Activated CD4-positive, alpha-beta T cell treated with anti-CD3 and anti-CD28 coated beads, Interleukin-10, Interleukin-2, amounts not matched to agents 100 ng/mL and 50 ng/mL, durations not matched to agents 16 hours and 8 hours (primary cell): ENCODE data around the gene PLD1.
"Not testable (repeated sequence)": the region's sequence is repeated elsewhere in the genome, so short reads cannot be mapped to it uniquely, and the experiment has no call there.

Experiments used
- DNase-seq: peaks from one replicate; pipeline ENCODE4 v3.0.0-alpha.2; 2020

The PLD1 gene, protein sequence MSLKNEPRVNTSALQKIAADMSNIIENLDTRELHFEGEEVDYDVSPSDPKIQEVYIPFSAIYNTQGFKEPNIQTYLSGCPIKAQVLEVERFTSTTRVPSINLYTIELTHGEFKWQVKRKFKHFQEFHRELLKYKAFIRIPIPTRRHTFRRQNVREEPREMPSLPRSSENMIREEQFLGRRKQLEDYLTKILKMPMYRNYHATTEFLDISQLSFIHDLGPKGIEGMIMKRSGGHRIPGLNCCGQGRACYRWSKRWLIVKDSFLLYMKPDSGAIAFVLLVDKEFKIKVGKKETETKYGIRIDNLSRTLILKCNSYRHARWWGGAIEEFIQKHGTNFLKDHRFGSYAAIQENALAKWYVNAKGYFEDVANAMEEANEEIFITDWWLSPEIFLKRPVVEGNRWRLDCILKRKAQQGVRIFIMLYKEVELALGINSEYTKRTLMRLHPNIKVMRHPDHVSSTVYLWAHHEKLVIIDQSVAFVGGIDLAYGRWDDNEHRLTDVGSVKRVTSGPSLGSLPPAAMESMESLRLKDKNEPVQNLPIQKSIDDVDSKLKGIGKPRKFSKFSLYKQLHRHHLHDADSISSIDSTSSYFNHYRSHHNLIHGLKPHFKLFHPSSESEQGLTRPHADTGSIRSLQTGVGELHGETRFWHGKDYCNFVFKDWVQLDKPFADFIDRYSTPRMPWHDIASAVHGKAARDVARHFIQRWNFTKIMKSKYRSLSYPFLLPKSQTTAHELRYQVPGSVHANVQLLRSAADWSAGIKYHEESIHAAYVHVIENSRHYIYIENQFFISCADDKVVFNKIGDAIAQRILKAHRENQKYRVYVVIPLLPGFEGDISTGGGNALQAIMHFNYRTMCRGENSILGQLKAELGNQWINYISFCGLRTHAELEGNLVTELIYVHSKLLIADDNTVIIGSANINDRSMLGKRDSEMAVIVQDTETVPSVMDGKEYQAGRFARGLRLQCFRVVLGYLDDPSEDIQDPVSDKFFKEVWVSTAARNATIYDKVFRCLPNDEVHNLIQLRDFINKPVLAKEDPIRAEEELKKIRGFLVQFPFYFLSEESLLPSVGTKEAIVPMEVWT

DNA sequence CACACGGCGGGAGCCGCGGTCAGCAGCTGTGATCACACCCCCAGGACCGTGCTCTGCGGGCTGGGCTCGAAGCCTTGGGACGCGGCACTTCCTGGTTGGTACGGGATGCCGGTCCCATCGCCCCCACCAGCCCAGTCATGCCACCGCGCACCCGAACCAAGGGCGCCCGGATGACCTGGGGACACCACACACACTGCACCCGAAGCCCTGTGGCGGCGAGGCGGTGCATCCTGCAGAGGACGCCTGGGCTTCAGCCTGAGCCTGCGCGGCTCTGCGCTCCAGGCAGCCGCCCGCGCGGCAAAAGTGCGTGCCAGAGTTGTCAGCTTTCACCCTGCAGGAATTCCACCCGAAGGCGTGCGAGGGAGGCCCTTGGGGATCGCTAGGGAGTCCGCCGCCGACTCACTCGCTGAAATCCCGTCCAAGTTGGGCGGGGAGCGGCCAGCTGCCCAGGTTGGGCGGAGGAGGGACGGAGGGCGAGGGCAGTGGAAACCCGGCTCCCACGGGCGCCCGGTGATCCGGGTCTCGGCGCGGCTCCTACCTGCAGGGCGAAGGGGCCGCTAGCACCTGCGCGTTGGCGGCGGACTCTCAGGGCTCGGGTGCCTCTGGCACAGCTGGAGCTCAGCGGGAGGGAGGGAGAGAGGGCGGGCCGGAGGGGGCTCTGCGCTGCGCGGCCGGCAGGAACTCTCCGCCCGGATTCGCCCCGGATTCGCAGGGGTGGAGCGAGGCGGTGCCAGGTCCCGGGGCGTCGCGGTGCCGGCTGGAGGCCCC lies at the start of gene PLD1:
Gene PLD1, minus strand, starts transcription at position 623 of the 768 bp plus-strand sequence. CDS start 72,432 bp downstream, outside the sequence.
- DNase-seq, result peak; percentile 68

DNA sequence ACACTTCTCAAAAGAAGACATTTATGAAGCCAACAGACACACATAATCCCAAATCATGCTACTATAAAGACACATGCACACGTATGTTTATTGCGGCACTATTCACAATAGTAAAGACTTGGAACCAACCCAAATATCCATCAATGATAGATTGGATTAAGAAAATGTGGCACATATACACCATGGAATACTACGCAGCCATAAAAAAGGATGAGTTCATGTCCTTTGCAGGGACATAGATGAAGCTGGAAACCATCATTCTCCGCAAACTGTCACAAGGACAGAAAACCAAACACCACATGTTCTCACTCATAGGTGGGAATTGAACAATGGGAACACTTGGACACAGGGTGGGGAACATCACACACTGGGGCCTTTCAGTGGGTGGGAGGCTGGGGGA lies 48.5 kb upstream of the PLD1 start:
- not testable (repeated sequence) for DNase-seq

DNA sequence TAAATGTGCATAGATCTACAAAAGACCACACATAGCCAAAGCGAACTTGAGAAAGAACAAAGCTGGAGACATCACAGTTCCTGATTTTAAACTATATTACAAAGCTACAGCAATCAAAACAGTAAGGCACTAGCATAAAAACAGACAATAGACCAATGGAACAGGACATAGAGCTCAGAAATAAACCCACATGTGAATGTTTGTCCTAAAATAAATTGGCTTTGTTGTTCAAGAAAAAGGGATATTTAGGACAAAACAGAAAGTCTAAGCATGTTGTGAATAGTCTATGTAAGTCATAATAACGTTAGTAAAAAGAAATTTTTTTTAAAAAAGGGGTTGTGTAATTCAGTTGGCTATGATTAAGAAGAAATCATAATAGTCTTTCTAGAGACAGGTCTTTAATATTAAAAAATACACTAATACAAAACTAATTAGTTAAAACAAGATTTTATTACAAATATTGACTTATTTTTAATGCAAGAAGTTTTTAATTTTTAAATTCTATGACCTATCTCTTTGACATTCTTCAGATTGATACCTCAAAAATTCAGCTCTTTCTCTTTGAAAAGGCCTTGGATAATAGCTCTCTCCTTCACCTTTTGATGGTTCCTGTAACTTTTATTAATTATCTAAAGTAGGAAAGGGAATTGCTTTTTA lies 44.5 kb upstream of the PLD1 start:
- no peak for DNase-seq

DNA sequence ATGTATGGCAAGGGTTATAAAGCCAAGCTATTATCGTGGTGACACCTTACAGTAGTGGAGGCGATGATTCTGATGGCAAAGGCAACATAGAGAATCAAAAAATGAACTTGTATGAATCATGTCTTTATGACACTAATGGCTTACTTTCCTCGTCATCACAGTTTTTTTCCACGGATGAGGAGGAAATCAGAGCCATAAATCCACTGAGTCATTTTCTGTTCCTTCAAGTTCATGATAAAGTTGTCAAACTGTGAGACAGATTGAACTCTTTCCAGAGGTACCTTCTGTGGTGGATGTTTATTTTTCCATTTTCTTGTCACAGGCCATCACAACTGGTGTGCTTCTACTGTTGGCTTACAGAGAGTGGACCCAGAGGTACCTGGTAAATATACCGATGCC lies 41.4 kb upstream of the PLD1 start:
- no peak for DNase-seq

DNA sequence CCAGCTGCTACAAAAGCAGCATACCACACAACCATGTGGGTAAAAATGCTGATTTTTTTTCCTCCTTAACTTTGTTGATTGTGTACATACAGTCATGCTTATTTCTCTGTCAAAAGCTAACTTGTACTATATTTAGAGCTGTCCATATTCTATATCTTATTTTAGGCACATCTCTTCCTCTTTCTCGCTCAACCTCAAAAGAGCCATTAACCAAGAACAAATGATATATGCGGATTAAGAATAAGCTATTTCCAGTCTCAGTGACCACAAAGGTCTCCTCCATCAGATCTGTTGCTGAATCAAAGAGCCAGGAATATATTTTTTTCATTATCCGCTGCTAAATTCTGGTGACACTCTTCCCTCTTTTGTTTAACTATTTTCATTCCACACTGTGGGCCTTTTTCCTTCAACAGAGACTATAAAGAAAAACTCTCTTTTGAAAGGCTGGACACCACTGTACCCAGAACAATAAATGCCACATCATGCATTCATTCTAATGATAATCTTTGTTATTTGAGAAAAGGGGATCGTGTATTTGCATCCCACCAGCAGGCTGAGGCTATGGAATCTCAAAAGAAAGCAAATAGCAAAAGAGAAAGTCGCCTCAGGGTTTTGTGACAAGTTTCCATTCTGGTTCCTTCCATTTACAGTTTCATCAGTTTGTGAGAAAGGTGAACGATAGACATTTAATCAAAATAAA lies 40.8 kb upstream of the PLD1 start:
- no peak for DNase-seq

DNA sequence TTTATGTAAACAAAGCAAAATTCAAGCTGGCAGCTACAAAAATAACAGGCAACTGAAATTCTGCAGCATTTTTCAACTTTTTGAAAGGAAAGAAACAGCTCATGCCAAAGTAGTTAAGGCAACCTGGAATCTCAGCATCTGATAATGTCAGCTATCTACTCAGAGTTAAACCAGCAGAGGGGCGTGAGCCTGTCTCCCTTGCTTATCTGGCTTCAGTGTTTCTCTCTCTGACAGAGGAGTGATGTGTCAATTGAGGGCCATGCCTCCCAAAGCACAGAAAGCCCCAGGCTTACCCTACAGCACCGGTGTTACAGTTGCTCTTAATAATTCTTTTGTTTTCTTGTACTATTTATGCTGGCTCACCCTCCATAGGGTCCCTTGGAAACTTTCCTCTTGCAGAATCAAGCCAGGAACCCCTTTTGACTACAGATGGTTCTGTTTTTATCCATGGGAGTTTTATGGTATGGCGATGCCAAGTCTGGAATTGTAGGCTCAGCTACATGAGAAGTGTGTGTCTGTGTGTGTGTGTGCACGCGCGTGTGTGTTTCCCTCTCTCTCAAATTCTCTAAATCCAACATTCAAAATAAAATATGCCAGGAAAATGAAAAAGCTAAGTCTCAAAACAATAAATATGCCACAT lies 40.2 kb upstream of the PLD1 start:
- DNase-seq, result no peak

DNA sequence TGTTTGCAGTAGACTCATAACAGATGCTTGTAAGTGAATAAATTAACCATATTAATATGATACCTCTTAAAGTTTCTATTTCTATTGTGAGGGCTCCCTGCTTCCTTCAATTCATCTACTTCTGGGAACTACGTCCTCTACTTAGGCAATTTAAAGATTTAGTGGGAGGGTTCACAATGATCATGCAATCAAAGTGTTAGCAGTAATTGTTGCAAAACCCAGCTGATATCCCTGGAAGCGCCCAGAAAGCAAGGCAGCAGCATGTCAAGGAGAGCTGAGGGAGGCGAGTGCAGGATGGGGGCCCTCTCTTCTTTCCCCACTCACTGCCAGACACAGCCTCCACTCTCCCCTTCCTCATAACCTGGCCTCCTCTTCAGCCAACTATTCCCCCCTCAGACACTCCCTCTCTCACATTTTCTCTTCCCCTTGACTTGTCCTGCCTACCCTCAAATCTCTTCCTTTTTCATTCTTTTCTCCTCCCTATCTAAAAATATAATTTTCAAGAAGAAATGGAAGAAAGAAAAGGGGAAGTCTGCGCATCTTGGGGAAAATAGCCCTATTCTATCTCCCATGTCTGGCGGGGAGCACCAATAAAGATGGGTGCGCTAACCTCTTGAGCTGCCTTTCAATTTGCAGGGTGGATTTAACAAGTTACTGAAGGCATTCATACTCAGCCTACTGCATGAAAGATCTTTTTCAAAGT lies 39.5 kb upstream of the PLD1 start:
- no peak for DNase-seq

DNA sequence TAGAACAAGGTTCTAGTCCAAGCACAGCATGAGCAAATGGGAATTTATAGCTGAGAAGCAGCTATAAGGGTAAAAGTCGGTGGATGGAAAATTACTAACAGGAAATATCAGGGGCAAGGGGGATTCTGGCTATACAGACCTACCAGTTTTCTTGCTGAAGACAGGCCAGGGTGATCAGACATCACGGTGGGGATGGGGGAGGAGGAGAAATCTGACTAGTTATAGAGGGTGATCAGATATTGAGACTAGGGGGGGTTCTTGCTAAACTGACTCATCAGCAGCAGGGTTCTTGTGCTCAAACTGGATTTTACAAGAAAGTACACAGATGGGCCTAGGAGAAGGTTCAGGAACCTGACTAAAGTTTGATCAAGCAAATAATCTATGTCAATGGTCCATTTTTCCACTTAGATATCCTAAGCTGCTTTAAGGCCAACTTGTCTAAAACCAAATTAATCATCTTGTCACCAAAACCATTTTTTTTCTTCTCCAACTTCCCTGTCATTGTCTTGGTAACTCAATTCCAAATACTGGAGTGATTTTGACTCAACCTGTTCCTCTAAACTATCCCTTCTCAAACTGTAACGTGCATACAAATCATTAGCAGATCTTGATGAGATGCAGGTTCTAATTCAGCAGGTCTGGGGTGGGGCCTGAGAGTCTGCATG lies 37.4 kb upstream of the PLD1 start:
- no peak for DNase-seq

DNA sequence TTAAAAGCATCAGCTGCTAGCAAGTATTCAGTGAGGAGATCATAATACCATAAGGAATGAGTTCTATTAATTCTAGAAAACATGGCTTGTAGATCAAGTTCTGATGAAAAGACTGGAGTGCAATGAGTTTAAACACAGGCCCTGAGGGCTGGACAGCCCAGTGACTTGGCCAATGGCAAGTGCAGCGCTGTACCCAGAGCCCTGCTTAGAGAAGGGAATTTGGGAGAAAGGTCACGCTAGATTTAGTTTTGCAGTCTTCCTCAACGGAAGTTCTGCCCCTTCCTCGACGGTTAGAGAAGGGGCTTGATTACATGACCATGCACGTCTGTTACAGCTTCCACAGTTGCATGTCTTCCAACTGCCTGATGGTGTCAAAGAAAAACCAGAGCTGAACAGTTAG lies 36.9 kb upstream of the PLD1 start:
- DNase-seq, result no peak

DNA sequence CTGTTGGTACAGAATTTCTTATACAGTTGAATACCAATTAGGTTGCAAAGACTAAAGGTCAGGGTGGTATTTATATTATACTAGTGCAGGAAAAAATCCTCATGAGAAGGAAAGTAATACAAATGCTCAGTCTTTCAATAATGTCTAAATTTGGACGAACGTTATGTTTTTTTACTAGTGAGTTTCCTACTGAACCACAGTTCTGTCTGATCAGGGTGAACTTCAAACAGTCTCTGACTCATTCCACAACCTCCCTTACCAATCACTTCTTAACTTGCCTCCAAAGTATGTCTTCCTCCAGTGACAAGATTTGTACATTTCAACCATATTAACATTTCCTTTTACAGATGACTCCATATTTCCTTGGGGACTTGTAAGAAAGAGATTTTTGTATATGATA lies 36.3 kb upstream of the PLD1 start:
- DNase-seq, result peak; percentile 87

DNA sequence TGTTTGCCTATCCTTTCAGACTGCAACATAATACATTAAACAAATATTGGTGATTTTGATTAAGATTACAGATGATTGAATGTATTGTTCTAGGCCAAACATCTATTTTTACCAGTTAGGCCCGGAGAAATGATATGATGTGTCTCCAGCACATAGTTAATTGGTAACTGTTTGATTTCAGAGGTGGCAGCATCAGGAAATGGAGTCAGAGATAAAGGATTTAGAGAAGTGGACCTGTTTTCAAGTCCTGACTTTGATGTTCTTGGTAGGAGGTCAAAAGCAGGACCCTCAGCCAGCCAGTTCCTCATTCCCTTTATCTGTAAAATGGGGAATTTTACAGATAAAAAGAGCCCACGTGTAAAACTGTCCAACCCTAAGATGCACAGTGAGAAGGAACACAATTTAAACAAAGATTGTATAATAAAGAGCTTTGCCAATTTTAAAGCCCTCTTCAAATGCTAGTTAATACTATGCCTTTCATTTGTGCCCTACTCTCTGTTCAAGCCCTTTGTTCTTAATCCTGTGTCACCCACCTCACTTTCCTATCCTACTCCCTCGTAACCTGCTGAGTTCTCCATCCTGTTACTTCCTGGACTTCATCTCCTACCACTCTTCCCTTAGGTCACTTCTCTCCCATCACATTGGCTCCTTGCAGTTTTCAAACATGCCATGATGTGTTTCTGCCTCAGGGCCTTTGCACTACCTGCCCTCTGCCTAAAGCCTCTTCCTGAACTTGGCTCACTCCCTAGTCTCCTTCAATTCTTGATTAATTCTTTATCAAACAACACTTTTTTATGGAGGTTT lies 35.4 kb upstream of the PLD1 start:
- DNase-seq, result no peak

DNA sequence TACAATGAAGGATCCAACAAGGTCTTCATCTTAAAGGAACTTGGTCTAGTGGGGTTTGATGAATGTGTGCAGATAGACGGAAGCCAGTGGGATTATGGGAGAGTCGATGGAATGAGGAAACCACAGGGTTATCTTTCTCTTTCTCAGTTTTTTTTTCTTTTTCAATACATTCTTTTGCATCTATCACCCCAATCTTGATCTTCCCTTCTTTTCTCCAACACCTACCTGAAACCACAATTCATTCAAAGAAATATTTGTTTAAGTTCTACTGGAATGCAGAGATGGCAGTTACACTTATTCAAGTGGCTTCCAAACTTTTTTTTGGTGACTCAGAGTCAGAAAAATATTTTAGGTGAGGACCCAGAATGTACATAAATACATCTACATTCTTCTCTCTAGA lies 34.6 kb upstream of the PLD1 start:
- no peak for DNase-seq

DNA sequence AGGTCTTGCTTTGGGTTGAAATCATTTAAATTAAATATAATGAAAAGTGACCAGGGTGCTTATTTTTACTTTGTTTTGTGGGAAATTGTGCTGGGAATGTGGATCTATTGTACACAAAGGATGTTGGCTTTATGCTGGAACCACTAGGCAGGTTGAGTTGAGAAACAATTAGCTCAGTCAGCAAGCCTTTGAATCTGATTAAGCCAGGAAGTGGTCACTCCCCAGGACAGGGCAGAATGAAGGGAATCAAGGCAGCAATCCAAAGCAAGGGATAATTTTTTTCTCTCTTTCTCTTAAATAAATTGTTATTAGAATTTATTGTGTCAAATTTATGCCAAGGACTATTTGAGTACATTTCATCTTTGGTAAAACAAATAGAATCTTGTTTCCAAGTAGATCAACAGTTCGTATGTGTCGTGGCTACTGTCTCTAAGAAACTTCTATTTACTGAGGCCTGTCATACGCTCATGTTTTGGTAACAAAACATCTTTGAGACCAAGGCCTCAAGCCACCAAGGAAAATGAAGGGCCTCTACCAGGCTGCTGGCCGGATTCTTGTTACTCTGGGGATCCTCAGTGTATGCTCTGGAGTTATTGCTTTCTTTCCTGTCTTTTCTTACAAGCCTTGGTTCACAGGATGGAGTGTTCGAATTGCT lies 32.7 kb upstream of the PLD1 start, which contains the start of gene TMEM212:
Gene TMEM212, plus strand, starts transcription at position 486 of the 655 bp plus-strand sequence. Its CDS starts 35 bp downstream, at position 521.
- DNase-seq, result no peak

DNA sequence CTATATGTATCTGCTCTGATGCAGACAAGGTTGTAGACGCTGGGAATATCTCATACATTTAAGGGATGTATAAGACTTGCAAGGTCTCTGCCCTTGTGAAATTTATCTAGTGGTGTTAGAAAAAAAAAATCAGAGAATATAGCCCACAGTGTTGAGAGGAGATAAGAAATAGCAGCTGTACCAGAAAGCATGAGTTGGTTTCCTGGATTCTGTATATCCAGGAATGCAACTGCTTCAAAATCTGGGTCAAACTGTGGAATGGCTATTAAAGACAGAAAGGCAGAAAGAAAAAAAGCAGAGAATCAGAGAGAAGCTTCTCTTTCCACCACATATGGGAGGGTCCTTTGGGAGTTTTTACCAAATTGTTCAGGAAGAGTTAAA lies 31.3 kb upstream of the PLD1 start:
- no peak for DNase-seq

DNA sequence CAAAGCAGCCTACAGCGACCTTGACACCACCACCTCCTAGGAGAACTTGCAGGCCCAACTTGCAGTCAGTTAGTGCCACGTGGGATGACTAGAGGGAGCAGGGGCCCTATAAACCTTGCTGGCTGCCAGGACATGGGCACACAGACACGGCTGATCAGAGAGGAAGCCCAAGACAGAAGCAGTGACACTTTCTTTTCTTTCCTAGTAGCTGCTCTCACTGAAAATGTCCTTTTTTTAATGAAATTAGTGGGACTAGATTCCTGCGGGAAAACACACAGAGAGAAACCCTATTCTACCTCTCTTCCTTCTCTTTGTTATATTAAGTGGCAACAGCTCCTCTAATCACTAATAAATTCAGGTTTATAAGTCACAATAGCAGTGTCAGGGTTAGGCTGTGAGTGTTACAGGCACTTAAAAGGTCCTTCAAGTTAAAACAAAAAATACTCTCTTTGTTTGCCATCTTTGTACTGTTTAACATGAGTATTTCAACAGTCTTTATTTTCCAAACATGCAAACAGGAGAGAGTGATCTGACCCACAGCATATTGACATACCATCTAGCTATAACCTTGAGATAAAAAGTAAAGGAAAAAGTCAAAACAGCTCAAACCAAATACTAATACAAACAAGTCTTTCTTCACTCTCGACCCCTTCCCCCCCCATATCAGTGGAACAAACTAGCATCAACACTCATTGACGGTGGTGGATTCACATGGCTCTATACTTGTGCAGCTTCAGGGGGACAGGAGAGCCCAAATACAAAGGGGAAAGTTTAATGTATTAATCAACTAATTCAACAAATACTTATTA lies 30.7 kb upstream of the PLD1 start:
- DNase-seq, result no peak

DNA sequence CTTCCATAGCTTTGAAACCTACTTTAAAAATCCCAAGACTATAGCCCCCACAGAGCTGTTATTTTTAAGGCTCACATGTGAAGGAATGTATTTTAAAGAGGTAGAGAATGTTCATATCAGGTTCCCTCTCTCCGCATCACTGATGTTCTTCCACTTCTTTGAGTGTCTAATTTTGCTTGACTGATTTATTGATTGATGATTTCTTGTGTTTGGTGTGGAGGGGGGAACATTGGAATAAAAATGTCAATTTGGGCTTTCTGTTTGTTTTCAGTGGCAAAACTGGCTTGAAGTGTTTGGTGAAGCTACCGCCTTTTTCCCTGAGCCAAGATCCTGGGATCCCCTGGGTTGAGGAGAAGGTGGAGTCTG lies 30.1 kb upstream of the PLD1 start:
- no peak for DNase-seq

DNA sequence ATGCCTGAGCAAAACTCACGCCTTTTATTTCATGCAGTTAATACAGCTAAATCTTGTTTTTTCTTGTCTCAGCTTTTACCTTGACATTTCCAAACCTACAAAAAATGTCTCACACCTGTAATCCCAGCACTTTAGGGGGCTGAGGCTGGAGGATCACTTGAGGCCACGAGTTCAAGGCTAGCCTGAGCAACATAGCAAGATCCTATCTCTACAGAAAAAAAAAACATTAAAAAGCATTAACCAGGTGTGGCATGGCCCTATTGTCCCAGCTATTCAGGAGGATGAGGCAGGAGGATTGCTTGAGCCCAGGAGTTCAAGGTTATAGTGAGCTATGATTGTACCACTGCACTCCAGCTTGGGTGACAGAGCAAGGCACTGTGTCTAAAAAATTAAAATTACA lies 29.0 kb upstream of the PLD1 start:
- DNase-seq, result no peak
